GM19372 (cell line): ENCODE results near the gene KLHL29.

Source experiments
- ATAC-seq: cut with Tn5 transposase; IDR thresholded peaks from one replicate; pipeline ENCODE4 v1.9.1; 2021; ENCODE audit warnings: mild to moderate bottlenecking, low read depth, moderate library complexity; ENCODE audit not compliant: unreplicated experiment

KLHL29 gene

GRCh38 chr2:23694058-23695045 is 309.4 kb downstream of the KLHL29 start:
- ATAC-seq = no peak

GRCh38 chr2:23695214-23695889 is 310.4 kb downstream of the KLHL29 start:
- no peak for ATAC-seq

- no peak for ATAC-seq
These were observed 311.1 kb downstream of the KLHL29 start for GRCh38 chr2:23695890-23696751.

GRCh38 chr2:23696752-23697045 is 311.7 kb downstream of the KLHL29 start:
- no peak for ATAC-seq

GRCh38 chr2:23697256-23698075 is 312.5 kb downstream of the KLHL29 start:
- no peak for ATAC-seq

- no peak for ATAC-seq
These were observed 313.2 kb downstream of the KLHL29 start for GRCh38 chr2:23698116-23698693.

GRCh38 chr2:23698721-23699579 is 314.0 kb downstream of the KLHL29 start:
- no peak for ATAC-seq

- no peak for ATAC-seq
These were observed 314.6 kb downstream of the KLHL29 start for GRCh38 chr2:23699580-23699925.

GRCh38 chr2:23700627-23701026 is 315.6 kb downstream of the KLHL29 start:
- no peak for ATAC-seq

GRCh38 chr2:23703037-23703582 is 318.1 kb downstream of the KLHL29 start:
- ATAC-seq = no peak

- ATAC-seq = no peak
These were observed 318.8 kb downstream of the KLHL29 start for GRCh38 chr2:23703583-23704385.

GRCh38 chr2:23705771-23706612 is 321.0 kb downstream of the KLHL29 start:
- ATAC-seq = no peak

GRCh38 chr2:23706613-23707078 is 321.7 kb downstream of the KLHL29 start:
- no peak for ATAC-seq

- ATAC-seq = no peak
These were observed 322.1 kb downstream of the KLHL29 start for GRCh38 chr2:23707096-23707495.

- ATAC-seq = no peak
These were observed 323.8 kb downstream of the KLHL29 start for GRCh38 chr2:23708771-23709170.

- no peak for ATAC-seq
These were observed 324.3 kb downstream of the KLHL29 start for GRCh38 chr2:23709311-23709710.
